Measurements from ENCODE around the gene TAF4B. TPM values are rescaled to one million over a fixed set of nuclear protein-coding genes. Genes with fewer than 3 reads are reported as not detected.
"Not testable (repeated sequence)": the region's sequence is repeated elsewhere in the genome, so short reads cannot be mapped to it uniquely, and the experiment has no call there.

TAF4B gene
- total and polyA plus RNA-seq, 4 donors: 1.6 to 5.9 (median 2.4) TPM

- Histone ChIP-seq H3K4me1 (ENCODE audit: control insufficient read depth in 5 of 5, insufficient read depth in 5 of 5, low read length in 5 of 5) (no peaks in the 10 kb centered on the region), H3K9ac (ENCODE audit: insufficient read depth in 1 of 2, low read length in 2 of 2) (no peak overlapping the region), H3K36me3 (ENCODE audit: control insufficient read depth in 4 of 4, insufficient read depth in 4 of 4, low read length in 4 of 4) (no peaks in the 10 kb centered on the region), H3K4me3 (no peak overlapping the region), H3K27ac (ENCODE audit: low read depth in 1 of 2, low read length in 1 of 2) (no peak overlapping the region), H3K9me3 (ENCODE audit: control insufficient read depth in 4 of 4, insufficient read depth in 3 of 4, low read length in 3 of 4) (peaks cover 0 to 2% (median 0%) of the 10 kb centered on the region in 4 donors), H3K27me3 (ENCODE audit: control insufficient read depth in 3 of 3, insufficient read depth in 3 of 3, low read length in 2 of 3) (no peaks in the 10 kb centered on the region)
- no peak for ATAC-seq (ENCODE audit: insufficient read depth, low FRiP score)
- no peak for TF ChIP-seq CTCF (IDR thresholded peaks at IDR 0.05; ENCODE audit: control extremely low read depth, extremely low read depth)
- no peak for DNase-seq
- WGBS, 2 donors: 53 to 84% methylated on average over 3 of the region's 3 CpGs
Measured at GRCh38 chr18:26252411-26252810, 26.2 kb downstream of the TAF4B start.

DNA sequence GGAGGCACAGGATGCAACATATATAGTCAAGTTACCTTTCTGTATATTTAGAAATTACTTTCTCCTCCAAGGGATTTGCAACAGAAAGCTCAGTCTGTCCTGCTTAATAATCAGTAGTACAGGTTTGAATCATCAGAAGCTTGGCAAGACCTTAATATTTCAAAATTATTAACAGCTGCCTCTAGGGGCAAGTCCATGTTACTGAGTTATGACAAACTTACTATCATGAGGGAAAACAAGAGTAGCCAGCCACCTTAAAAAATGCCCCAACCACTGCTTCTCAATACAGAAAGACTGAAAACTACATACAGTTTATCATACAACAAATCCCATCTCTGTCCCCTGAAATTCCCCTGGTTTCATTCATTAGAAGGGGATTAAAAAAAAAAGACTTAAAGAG is 28.6 kb downstream of the TAF4B start:
- not testable (repeated sequence) for H3K27me3 ChIP-seq (ENCODE audit: control insufficient read depth in 3 of 3, insufficient read depth in 3 of 3, low read length in 2 of 3); H3K4me1 ChIP-seq (ENCODE audit: control insufficient read depth in 5 of 5, insufficient read depth in 5 of 5, low read length in 5 of 5); H3K27ac ChIP-seq (ENCODE audit: low read depth in 1 of 2, low read length in 1 of 2); H3K9ac ChIP-seq (ENCODE audit: insufficient read depth in 1 of 2, low read length in 2 of 2); DNase-seq; H3K4me3 ChIP-seq; H3K36me3 ChIP-seq (ENCODE audit: control insufficient read depth in 4 of 4, insufficient read depth in 4 of 4, low read length in 4 of 4); H3K9me3 ChIP-seq (ENCODE audit: control insufficient read depth in 4 of 4, insufficient read depth in 3 of 4, low read length in 3 of 4); ATAC-seq (ENCODE audit: insufficient read depth, low FRiP score)

- DNase-seq (no peak), ATAC-seq (ENCODE audit: insufficient read depth, low FRiP score) (no peak)
- no peaks in the 10 kb centered on the region for H3K36me3 ChIP-seq (ENCODE audit: control insufficient read depth in 4 of 4, insufficient read depth in 4 of 4, low read length in 4 of 4)
- H3K4me1 ChIP-seq (ENCODE audit: control insufficient read depth in 5 of 5, insufficient read depth in 5 of 5, low read length in 5 of 5): no peaks in the 10 kb centered on the region
- H3K27ac ChIP-seq (ENCODE audit: low read depth in 1 of 2, low read length in 1 of 2): no peak overlapping the region
- no peak overlapping the region for H3K4me3 ChIP-seq
- H3K27me3 ChIP-seq (ENCODE audit: control insufficient read depth in 3 of 3, insufficient read depth in 3 of 3, low read length in 2 of 3): no peaks in the 10 kb centered on the region
- H3K9ac ChIP-seq (ENCODE audit: insufficient read depth in 1 of 2, low read length in 2 of 2): no peak overlapping the region
- WGBS, 2 donors: 63 to 74% methylated on average over 14 of the region's 14 CpGs
- TF ChIP-seq CTCF (IDR thresholded peaks at IDR 0.05; ENCODE audit: control extremely low read depth, extremely low read depth): no peak
- H3K9me3 ChIP-seq (ENCODE audit: control insufficient read depth in 4 of 4, insufficient read depth in 3 of 4, low read length in 3 of 4): no peaks in the 10 kb centered on the region
Measured at GRCh38 chr18:26255695-26256622, 29.7 kb downstream of the TAF4B start.

DNA sequence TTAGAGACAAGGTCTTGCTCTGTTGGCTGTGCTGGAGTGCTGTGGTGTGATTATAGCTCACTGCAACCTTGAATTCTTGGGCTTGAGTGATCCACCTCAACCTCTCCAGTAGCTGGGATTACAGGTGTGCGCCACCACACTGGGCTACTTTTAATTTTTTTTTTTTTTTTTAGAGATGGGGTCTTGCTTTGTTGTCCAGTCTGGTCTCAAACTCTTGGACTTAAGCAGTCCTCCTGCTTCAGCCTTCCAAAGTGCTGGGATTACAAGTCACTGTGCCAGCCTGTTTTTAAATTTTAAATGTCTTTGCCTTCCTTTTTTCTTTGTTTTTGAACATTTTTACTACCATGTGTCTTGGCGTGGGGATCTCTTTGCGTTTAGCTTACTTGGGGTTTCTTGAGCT is 32.5 kb downstream of the TAF4B start:
- no peaks in the 10 kb centered on the region for H3K4me1 ChIP-seq (ENCODE audit: control insufficient read depth in 5 of 5, insufficient read depth in 5 of 5, low read length in 5 of 5)
- no peaks in the 10 kb centered on the region for H3K27me3 ChIP-seq (ENCODE audit: control insufficient read depth in 3 of 3, insufficient read depth in 3 of 3, low read length in 2 of 3)
- H3K9me3 ChIP-seq (ENCODE audit: control insufficient read depth in 4 of 4, insufficient read depth in 3 of 4, low read length in 3 of 4): no peaks in the 10 kb centered on the region
- no peaks in the 10 kb centered on the region for H3K36me3 ChIP-seq (ENCODE audit: control insufficient read depth in 4 of 4, insufficient read depth in 4 of 4, low read length in 4 of 4)
- H3K9ac ChIP-seq (ENCODE audit: insufficient read depth in 1 of 2, low read length in 2 of 2): no peak overlapping the region
- WGBS, 2 donors: 97% methylated on average over 3 of the region's 3 CpGs
- no peak for ATAC-seq (ENCODE audit: insufficient read depth, low FRiP score)
- no peak overlapping the region for H3K4me3 ChIP-seq
- TF ChIP-seq CTCF (IDR thresholded peaks at IDR 0.05; ENCODE audit: control extremely low read depth, extremely low read depth): no peak
- no peak overlapping the region for H3K27ac ChIP-seq (ENCODE audit: low read depth in 1 of 2, low read length in 1 of 2)
- no peak for DNase-seq

GRCh38 chr18:26259416-26259815 is 33.2 kb downstream of the TAF4B start:
- not testable (repeated sequence) for ATAC-seq (ENCODE audit: insufficient read depth, low FRiP score); DNase-seq; H3K27me3 ChIP-seq (ENCODE audit: control insufficient read depth in 3 of 3, insufficient read depth in 3 of 3, low read length in 2 of 3); H3K4me3 ChIP-seq; H3K36me3 ChIP-seq (ENCODE audit: control insufficient read depth in 4 of 4, insufficient read depth in 4 of 4, low read length in 4 of 4); H3K9me3 ChIP-seq (ENCODE audit: control insufficient read depth in 4 of 4, insufficient read depth in 3 of 4, low read length in 3 of 4); H3K9ac ChIP-seq (ENCODE audit: insufficient read depth in 1 of 2, low read length in 2 of 2); H3K4me1 ChIP-seq (ENCODE audit: control insufficient read depth in 5 of 5, insufficient read depth in 5 of 5, low read length in 5 of 5); H3K27ac ChIP-seq (ENCODE audit: low read depth in 1 of 2, low read length in 1 of 2)
- 94 to 100% methylated on average over 2 of the region's 4 CpGs for WGBS, 2 donors
